GM10248 (cell line): Measurements from ENCODE around the gene NSMF.

Experiments
- CTCF ChIA-PET: fragments of 300-600 bp; sonication (Branson Sonifier 250); formaldehyde crosslinking; extraction: SDS; loops from one replicate; lab custom pipeline; 2021; ENCODE audit warnings: antibody characterized with exemption; lab: Yijun Ruan, JAX
- POLR2A ChIA-PET: fragments of 350-650 bp; sonication (Branson Sonifier 250); formaldehyde crosslinking; extraction: SDS; loops from one replicate; lab custom pipeline; 2020; ENCODE audit warnings: antibody characterized with exemption; lab: Yijun Ruan, JAX
- DNase-seq: peaks from one replicate; pipeline ENCODE4 v3.0.0; 2012; ENCODE audit errors: extremely low spot score
- CTCF ChIP-seq: IDR thresholded peaks from 2 replicates; pipeline ENCODE4 v1.5.1; 2012; ENCODE audit warnings: mild to moderate bottlenecking, low read depth; ENCODE audit errors: extremely low read depth, missing control alignments, control extremely low read depth

NSMF gene

GRCh38 chr9:137465720-137466388 lies 6.7 kb upstream of the NSMF start:
- CTCF ChIA-PET: no interaction called here
- POLR2A ChIA-PET: no interaction called here
- no peak for DNase-seq
- TF ChIP-seq CTCF: no peak

DNA sequence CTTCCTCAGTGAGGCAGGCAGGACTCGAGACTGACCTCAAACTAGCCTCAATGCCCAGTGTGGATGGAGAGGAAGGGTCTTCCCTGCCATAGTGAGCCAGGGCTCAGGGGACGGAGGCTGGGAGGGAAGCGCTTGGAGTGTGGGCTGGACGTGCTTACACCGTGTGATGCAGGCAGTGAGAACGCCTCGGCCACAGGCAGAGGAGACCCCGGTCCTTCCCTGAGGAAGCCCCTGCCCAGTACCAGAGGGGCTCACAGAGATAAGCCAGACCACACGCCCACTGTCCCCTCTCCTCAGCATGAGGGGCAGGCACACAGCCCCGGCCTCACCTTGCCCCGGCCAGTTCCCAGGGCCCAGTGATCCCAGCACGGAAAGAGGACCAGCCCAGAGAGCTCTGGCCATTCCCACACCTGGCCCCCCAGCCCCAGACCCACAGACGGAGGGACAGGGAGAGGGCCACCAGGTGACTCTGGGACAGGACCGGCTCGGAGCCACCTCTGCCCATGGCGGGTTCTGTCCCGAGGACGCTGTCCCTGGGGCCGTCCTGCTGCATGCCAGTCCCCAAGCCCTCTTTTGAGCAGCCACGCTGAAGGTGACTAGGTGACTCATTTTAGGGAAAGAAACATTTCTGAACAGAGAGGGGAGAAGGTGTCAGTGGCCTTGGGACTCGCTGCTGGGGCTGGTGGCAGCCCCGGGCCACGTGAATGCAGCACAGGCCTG lies 6.0 kb upstream of the NSMF start:
- no peak for TF ChIP-seq CTCF
- DNase-seq: no peak
- POLR2A ChIA-PET: no interaction called here
- CTCF ChIA-PET: no interaction called here

DNA sequence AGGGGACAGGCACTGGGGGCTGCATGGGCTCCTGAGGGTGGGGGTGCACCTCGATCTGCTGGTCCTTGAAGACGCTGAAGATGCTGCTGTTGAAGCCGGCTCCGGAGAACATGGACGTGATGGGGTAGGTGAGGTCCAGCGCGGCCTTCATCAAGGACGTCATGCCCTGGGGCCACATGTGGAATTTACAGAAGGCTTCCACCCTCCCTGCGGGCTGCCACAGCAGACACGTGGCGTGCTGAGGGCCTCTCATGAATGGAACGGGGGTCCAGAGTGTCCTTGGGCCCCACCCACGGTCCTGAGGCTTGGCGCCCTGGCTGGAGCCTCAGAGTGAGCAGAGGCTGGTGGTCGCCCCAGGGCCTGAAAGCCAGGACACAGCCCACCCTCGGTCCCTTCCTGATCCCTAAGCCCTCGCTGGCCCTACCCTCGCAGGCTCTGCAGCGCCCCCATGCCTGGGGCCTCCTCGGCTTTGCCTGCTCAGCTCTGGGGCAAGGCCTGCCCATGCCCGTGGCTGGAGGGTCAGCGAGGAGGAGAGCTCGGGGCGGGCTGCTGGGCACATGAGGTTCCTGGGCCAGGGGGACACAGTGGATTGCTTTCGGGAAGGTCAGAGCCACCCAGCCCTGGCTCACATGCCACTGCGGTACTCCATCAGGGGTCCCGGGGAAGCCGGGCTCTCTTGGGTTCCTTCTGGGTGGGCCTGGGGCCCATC lies 5.3 kb upstream of the NSMF start:
- POLR2A ChIA-PET: no interaction called here
- CTCF ChIA-PET: no interaction called here
- no peak for DNase-seq
- TF ChIP-seq CTCF: no peak

- no peak for TF ChIP-seq CTCF
- no peak for DNase-seq
- POLR2A ChIA-PET: no interaction called here
- CTCF ChIA-PET: no interaction called here
Measured at GRCh38 chr9:137463931-137464290, 4.8 kb upstream of the NSMF start.

GRCh38 chr9:137462986-137463930 lies 4.1 kb upstream of the NSMF start:
- TF ChIP-seq CTCF: no peak
- ChIA-PET CTCF (no interaction called here), POLR2A (no interaction called here)
- no peak for DNase-seq
